Measurements from ENCODE around the gene DIAPH2.

The DIAPH2 gene

DNA sequence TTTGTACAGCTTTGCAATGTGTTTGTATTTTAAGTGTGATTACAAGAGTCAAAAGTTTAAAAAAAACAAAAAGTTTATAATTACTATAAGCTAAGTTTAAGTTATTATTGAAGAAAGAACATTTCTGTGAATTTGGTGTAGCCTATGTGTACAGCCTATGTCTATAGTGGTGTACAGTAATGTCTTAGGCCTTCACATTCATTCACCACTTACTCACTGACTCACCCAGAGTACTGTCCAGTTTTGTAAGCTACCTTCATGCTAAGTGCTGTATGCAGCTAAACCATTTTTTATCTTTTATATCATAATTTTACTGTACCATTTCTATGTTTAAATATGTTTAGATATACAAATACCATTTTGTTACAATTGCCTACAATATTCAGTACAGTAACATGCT lies 381.3 kb downstream of the DIAPH2 start:
- DNase-seq, result no peak

DNA sequence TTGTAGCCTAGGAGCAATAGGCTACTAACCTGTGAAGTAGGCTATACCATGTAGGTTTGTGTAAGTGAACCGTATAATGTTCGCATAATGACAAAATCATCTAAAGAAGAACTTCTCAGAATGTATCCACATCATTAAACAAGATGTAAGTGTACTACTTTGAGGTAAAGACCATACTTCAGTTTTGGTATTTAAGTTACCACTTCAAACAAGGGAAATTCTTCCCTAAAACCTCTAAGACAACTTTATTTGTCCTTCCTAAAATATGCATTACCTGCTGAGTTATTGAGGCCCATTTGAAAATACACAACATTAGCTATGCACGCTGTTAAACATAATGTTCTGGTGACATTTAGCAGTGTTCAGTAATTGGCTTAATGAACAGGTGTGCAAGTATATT lies 381.7 kb downstream of the DIAPH2 start:
- DNase-seq, result no peak

DNA sequence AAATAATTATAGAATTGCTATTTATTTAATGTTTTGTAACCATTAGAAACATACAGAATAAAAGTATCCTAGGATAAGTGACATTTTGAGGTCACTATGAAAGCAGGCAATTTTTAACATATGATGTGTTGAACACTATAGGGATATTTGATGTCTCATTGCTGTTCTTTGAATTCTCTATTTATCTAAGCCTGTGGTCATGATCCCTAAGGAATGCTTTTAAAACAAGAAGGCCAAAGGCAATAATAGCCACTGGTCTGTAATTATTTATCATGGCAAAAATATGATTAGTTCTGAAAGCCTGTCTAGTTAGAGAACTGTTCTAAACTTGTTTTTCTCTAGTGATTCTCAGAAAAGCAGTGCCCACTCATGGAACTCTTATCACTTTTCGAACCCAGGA lies 385.7 kb downstream of the DIAPH2 start:
- DNase-seq, result no peak

DNA sequence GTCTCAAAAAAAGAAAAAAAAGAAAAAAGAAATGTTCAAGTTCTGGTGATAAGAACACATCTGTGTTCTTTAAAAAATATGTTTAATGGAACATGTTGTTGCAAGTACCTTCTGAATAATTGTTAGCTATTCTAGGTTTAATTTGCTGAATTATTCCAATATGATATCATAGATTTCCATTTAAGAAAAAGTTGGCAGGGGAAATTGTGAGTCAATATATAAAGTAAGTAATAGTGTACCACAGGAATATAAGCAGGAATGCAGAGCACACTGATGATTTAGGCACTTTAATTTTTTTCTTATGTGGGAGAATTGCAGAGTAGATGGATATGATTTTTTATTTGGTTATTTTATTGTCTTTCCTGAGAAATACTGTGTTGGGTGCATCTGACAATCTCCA lies 389.8 kb downstream of the DIAPH2 start:
- DNase-seq, result no peak

DNA sequence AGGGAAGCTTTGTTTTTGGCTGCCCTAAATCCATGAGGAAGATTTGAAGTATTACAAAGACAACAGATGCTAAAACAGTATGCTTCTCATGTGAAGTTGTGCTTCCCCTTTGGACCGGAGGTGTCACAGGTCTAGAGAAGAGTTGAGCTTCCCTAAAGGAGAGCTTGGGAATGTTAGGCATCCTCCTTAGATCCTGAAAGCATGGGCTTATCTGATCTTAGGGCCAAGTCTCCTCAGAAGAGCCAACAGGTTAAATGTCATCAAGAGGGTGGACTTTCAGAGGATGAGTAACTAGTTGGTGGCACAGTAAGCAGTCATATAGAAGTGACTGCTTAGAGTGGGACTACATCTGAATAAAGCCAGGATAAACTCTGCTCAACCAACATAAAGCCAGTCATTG lies 404.5 kb downstream of the DIAPH2 start:
- DNase-seq, result no peak

DNA sequence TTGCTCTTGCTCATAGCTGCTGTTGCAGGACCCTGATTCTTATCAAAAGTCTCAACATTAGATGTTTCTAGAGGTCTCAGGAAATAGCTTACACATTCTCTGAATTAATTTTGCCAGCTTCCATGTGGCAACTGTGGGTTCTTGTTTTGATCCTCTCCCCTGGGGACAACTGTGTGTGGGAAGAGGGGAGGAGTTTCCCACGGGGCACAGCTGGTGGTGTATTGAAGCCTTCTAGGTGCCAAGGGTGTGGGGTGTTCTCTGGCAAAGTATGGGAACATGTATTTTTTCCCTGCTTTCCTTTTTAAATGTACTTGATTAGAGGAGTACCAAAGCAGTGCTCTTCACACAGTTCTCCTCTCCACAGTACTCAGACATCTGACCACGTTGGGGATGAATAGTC lies 411.7 kb downstream of the DIAPH2 start:
- no peak for DNase-seq

DNA sequence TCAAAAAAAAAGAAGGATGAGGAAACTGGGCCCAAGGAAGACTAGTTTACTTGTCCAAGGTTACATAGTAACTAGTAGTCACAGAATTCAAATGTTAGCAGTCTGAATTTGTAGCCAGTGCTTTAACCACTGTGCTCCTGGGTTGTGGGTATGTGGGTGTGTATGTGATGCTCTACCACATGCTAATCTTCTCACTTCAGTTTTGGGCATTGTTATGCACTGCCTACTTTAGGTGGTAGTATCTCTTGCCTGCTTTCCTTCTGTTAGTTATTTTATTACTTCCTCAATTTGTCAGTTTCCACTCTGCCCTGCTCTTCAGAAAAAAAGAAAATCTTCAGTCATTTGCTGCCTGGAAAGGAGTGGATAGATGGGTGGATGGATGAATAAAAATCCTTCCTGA lies 418.3 kb downstream of the DIAPH2 start:
- DNase-seq, result no peak

DNA sequence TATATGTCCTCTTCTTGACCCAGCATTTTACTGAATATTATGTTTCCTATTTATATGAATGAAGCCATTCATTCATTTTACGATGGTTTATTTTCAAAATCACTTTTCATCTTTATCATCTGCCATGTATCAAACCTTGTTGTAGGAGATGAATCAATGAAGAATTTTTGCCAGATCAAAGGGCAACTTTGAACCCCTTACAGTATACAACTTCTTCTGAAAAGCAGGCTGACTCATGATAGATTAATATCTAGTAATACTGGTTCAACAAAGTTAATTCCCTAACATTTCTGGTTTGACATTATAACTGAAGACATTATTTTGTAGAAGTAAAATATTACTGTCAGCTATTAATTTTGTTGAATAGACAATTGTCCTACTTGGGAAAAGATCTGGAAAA lies 425.1 kb downstream of the DIAPH2 start:
- DNase-seq, result no peak

DNA sequence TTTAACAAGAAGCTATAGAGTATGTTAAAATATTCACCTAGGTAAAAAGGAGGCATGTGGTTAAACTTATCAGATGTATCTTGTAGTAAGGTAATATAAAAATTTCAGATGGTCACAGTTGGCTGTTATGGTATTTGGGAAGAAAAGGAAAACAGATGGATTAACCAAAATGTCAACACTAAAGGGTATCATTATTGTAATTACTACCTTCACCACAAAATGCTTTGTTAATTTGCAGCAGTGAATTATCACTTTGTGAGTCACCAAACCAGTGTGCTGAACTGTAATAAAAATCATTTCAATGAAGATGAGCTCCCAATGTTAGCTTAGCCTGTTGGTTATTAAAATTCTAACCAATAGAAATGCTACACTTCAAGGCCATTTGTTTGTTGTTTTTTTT lies 432.9 kb downstream of the DIAPH2 start:
- DNase-seq, result no peak

DNA sequence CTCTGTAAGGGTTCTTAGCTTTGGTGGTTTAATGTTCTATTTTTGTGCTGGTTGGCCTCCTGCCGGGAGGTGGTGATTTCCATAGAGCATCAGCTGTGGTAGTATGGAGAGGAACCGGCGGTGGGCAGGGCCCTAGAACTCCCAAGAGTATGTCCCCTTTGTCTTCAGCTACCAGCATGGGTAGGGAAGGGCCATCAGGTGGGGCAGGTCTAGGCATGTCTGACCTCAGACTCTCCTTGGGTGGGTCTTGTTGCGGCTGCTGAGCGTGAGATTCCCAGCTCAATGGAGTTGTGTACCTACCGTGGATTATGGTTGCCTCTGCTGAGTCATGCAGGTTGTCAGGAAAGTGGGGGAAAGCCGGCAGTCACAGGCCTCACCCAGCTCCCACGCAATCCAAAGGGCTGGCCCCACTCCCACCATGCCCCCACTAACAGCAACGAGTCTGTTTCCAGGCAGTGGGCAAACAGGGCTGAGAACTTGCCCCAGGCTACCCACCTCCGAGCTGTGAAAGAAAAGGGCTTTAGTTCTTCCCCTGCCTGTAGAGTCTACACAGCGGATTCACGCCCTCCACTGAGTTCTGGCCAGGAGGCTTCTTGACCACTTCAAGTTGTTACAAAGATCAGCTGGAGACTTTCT lies 434.9 kb downstream of the DIAPH2 start:
- DNase-seq, result no peak

DNA sequence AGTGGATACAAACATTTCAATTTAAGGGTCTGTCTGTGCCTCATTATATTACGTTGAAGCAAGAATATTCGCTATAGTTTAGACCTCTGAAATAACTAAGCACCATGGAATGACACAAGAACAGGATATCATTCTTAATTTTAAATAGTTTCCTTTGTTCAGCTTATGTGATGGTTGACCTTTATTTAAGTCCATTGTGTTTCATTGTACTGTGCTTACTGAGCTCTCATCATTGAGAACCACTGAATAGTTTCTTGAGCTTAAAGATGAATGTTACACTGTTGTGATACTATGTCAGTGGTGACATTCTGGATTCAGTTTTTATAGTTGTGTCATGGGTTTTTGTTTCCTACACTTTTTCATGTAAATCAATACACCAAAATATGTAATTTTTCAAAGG lies 438.4 kb downstream of the DIAPH2 start:
- DNase-seq, result no peak

DNA sequence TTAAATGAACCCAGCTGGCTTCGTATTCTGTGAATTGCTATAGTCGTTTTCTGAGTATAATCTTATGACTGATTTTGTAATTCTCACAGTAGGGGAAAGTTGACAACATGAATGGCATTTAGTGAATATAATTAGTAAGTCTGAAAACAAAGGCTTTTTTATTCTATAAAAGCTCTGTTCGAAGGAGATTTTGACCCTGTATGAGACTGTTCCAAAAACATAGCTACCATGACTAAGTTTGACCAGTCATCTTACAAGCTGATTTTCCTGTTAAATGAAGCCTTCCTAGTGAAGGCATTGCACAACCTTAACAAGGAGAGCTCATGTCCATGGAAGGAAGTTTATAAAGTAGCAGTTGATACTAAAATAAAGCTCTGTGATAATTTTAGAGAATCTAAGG lies 441.4 kb downstream of the DIAPH2 start:
- DNase-seq, result no peak

DNA sequence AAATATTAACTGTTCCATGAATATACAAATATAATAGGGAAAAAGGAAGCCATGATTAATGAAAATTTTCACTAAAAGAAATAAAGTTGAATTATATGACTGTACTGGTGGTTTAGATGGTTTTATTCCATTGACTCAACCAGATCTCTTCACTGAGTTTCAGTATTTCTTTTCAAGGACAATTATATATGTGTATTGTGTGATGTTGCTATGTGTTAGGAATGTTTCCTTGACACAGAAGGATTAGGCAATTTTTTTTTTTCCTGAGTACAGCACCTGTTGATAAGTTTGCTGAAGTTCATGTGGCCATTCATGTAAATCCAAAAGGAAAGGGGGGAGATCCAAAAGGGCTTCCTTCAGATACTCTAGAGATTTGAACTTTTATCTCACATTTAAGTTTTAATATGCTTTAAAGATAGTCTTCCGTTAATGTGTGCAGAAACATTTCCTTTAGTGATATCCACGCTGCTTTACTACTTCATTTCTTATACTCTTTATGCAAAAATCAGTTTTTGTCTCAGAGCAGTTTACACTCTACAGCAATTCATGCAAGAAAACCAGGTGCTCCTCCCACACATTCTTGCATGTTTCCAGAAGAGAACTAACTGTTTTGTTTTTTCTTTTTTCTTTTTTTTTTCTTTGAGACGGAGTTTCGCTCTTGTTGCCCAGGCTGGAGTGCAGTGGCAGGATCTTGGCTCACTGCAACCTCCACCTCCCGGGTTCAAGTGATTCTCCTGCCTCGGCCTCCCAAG lies 448.2 kb downstream of the DIAPH2 start:
- no peak for DNase-seq

DNA sequence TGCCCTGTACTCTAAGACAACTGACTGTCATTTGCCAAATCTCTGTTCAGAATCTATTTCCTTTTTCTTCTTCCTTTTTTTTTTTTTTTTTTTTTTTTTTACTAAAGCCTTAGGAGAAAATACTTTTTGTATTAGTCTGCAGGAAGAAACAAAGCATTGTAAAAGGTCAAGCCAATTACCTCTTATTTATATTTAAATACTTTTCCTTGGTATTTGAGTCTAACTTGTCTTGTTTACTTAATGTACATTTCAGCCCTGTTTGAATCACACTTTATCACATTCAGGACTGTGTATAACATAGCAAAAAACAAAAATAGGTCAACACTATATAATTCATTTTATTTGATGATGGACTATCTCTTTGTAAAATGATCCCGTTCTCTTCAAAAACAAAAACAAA lies 461.3 kb downstream of the DIAPH2 start:
- DNase-seq, result no peak

DNA sequence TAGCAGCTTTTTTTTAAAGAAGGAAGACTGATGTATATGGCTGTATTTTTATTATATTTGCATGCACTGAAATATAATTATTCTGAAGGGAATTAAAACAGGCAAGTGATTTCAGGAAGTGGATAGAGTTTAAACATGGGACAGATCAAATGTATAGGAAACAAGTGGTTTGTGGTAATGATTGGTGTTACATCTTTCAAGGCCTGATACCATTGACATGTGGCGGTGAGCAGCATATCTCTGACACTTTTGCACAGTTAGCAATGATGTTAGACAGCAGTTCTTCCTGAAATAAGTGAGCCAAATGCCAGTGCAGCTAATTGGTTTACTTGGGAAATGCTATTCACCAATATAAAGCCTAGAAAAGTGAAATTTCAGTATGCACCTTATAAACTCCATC lies 471.2 kb downstream of the DIAPH2 start:
- DNase-seq, result no peak

DNA sequence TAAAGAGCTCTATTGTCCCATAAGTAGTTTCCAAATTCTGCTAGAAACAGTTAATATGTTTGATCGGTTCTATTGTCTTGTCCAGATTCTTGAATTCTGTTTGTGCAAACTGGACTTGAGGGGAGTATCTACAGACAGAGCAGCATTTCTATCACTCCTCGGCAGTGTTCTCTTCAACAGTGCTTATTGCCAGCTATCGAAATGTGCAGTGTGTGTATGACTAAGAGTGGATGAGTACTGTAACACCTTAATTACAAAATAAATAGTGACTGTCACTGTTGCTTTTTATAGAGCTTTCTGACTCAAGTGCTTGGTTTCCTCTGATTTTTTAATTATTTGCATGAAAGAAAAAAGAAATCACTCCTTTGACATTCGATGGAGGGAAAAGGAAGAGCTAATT lies 473.6 kb downstream of the DIAPH2 start:
- no peak for DNase-seq

DNA sequence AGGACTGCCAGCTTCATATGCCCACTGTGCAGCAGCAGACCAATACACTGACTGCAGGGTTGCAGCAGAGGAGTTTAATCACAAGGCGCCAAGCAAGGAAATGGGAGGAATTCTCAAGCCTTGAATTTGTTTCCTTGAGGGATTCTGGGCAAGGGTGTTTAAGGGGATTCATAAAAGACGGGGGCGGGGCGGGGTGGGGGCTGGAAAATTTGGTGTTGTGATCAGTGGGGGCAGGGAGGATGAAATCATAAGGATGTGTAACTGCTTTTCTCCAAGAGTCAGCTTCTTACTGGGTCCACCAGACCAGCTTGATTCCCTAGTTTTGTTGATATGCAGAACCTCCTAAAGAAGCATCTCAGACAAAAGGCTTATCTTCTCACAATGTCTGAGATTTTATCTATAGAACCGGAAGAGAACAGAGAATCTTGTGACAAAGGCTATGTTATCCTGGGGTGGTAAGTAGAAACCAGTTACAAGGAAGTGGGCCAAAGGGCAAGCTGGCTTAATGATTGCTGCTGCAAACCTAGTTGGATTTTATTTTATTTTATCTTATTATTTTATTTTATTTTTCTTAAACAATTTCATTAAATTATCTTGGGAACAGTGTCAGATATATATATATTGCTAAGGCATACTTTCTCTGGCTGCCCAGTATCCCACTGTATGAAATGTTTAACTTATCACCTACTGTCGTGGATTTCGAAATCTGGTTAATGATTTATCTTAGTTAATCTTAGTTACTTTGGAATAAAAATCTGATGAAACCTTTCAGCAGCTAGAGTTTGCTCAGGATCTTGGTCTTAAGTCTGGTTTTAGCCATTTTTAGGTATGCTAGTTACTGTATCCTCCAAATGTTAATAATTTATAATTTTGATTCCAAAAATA lies 475.5 kb downstream of the DIAPH2 start:
- no peak for DNase-seq

DNA sequence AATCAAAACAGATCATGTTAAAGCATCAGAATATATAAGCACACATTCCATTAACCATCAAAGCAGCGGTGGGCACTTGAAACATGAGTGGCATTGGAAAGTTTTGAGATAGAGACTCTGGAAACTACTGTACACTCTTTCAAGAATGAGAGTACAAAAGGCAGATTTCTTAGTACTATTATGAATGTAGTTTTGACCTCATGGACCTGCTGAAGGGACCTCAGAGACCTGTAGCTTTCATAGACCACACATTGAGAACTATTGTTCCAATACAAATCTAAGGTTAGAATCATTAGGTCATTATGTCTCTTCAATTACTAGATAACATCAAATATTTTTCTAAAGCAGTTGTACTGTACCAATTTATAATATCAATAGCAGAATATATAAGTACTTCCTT lies 482.7 kb downstream of the DIAPH2 start:
- no peak for DNase-seq

DNA sequence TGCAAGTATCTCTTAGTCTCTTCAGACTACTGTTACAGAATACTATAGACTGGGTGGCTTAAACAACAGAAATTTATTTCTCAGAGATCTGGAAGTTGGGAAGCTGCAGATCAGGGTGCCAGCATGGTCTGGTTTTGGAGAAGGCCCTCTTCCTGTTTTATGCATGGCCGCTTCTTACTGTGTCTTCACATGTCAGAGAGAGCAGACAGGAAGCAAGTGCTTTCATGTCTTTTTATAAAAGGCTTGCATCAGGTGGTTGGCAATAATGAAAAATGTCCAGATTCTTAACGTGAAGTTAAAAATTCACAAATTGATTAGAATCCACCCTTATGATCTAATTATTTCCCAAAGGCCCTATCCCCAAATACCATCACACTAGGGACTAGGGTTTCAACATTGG lies 484.0 kb downstream of the DIAPH2 start:
- no peak for DNase-seq

DNA sequence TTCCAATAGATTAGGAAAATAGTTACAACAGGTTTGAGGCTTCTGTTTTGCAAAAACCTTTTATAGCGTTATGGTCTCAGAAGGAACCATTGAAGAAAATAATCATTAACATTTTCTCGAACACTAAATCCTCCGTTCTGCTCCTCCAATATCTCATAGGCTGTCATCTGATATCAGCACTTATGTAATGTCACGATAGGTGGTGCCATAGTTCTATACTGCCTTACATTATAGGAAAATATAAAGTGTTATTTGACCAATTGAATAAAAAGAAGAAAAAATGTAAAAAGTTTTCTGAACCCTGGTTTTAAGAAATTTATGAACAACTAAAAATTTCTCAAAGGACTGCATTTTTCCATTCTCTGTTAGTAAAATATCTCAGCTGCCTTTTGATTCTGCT lies 490.5 kb downstream of the DIAPH2 start:
- DNase-seq, result no peak

DNA sequence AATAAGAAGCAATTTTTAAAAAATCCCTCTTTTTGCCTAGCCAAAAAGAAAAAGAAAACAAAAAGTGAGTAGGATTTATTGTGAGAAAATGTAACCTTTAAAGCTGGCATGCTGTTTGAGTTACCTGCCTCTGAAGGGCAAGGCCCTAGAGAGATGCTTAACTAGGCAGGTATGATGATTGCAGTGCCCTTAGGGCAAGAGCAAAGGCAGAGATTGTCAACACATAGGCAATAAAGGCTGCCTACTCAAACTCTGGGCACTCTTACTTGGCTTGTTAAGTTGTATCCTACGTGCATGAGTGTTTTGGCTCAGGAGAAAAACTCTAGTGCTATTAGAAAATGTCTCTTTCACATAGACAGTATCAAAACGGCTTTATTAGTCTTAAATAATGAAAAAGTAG lies 505.0 kb downstream of the DIAPH2 start:
- DNase-seq, result no peak

DNA sequence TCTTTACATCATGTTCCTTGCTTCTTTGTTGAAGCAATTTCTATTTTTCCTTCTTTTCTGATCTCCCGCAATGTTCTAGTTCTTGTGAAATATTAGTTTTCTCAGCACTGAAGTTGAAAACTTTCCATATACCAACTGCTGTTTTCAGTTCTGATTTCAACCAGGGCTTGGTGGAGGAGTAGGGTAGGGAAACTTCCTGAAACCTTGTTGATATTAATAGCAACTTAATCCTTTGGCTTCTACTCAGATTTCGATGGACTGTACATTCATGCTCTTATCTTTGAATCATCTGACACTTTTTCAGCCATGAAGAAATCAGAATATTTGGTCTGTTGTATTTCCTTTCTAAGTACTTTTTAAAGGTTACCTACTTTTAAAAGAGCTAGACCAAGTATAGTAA lies 514.9 kb downstream of the DIAPH2 start:
- DNase-seq, result no peak

DNA sequence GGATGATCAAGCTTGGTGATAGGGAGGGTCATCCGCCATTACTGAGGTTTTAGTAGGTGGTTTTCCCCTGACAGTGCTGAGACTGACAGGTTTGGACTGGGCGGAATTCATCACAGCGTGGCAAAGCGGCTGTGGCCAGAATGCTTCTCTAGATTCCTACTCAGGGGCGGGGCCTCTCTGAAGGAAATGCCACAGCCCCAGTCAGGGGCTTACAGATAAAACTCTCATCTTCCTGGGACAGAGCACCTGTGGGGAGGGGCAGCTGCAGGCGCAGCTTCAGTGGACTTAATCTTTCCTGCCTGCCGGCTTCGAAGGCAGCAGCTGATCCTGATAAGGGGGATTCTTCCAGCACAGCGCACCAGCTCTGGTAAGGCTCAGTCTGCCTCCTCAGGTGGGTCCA lies 515.8 kb downstream of the DIAPH2 start:
- DNase-seq, result no peak

DNA sequence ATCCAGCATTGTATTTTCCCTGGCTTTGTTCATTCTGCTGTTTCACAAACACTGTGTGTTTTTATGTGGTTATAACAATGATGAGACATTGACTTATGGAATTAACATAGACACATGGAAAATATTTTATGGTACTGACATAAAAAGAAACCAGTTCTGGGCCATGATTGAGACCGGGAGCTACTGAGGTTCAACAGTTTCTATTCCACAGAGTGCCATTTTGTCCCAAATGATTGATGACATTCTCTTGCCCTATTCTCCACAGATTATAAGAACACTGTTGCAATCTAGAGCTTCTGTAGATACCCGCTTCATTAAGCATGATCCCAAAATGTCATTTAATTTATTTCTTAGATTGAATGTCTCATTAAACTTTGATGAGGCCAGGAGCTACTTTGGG lies 525.9 kb downstream of the DIAPH2 start:
- DNase-seq, result no peak

All from activated CD4-positive, alpha-beta T cell treated with anti-CD3 and anti-CD28 coated beads, Interleukin-2, amount 50 U/mL, for 1 hour (primary cell).